KMS-11 (cell line): ENCODE measurements around the gene USP31.

Experiments
- H2AFZ ChIP-seq: fragments of 200-600 bp; sonication (generic); 2 replicates; pipeline ENCODE4 v1.6.1; 2016; ENCODE audit warnings: antibody characterized with exemption, mixed run types, low read depth
- H3K27ac ChIP-seq: fragments of 200-600 bp; sonication (generic); 2 replicates; pipeline ENCODE4 v1.6.1; 2016; ENCODE audit warnings: mild to moderate bottlenecking, mixed run types
- H3K27me3 ChIP-seq: fragments of 200-600 bp; sonication (generic); 2 replicates; pipeline ENCODE4 v1.6.1; 2017; ENCODE audit warnings: mild to moderate bottlenecking, low read depth, mixed run types, moderate library complexity; ENCODE audit not compliant: insufficient read depth
- H3K36me3 ChIP-seq: fragments of 200-600 bp; sonication (generic); 2 replicates; pipeline ENCODE4 v1.6.1; 2017; ENCODE audit warnings: mild to moderate bottlenecking, mixed run types; ENCODE audit not compliant: insufficient read depth
- H3K4me1 ChIP-seq: fragments of 200-600 bp; sonication (generic); 2 replicates; pipeline ENCODE4 v1.6.1; 2016; ENCODE audit warnings: mild to moderate bottlenecking, low read depth, mixed run types; ENCODE audit not compliant: poor library complexity, severe bottlenecking
- H3K4me2 ChIP-seq: fragments of 200-600 bp; sonication (generic); 2 replicates; pipeline ENCODE4 v1.7.0; 2016; ENCODE audit warnings: mild to moderate bottlenecking, mixed run types
- H3K4me3 ChIP-seq: fragments of 200-600 bp; sonication (generic); IDR thresholded peaks from 2 replicates; pipeline ENCODE4 v1.6.1; 2017; ENCODE audit warnings: low read depth, low read length, mixed read lengths; ENCODE audit not compliant: insufficient read depth
- H3K79me2 ChIP-seq: fragments of 200-600 bp; sonication (generic); 2 replicates; pipeline ENCODE4 v1.6.1; 2016; ENCODE audit warnings: low read depth, mixed run types; ENCODE audit not compliant: insufficient read depth
- H3K9ac ChIP-seq: fragments of 200-600 bp; sonication (generic); 2 replicates; pipeline ENCODE4 v1.6.1; 2016; ENCODE audit warnings: mild to moderate bottlenecking, mixed run types
- H4K20me1 ChIP-seq: fragments of 200-600 bp; sonication (generic); 2 replicates; pipeline ENCODE4 v1.6.1; 2016; ENCODE audit warnings: mild to moderate bottlenecking, mixed run types; ENCODE audit not compliant: insufficient read depth
- CTCF ChIP-seq: fragments of 200-600 bp; sonication (generic); conservative IDR thresholded peaks from 2 replicates; pipeline ENCODE4 v1.6.1; 2017; ENCODE audit warnings: low read depth, mild to moderate bottlenecking, antibody characterized with exemption, low read length, moderate library complexity, mixed read lengths

The USP31 gene

DNA sequence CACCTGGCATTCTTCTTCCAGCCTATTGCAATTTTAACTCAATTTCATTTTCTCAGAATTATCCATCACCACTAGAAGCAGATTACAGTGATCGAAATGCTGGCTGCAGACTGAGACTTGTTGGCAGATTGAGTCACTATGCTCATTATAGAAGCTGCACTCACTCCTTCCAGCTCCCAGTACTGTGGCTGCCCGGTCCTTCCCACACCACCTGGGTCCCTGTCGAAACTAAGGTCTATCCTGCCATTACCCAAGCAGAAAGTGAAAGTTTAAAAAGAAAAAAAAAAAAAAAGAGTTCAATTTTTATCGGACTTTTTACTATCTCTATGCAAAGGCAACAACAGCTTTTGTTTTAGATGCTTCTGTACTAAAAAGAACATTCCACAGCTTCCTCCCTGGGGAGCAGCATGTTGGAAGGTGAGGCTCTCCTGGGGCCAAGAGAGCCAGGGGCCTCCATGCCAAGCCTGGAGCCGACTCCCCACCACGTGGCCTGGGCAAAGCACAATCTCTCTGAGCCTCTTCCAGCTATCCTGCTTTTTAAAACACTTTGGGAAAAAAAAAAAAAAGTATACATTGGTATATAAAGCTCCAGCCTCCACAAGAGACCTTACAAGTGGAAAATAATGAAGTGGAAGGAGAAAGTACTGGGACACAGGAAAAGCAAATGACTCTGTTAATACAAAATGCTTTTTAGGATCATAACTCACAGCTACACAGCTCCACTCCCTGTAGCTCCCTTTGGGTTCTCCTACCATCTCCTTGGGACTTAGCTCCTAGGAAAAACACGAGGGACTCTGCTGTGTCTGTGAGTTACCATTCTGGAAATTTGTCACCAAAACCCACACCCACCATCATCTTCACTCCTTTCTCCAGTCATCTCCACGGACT is 77.8 kb downstream of the USP31 start:
- H3K4me2 ChIP-seq = no peak overlapping the region
- H3K36me3 ChIP-seq = peaks cover 3% of the 10 kb centered on the region; the same call in 1 of the 2 replicates
- H2AFZ ChIP-seq = no peak overlapping the region

DNA sequence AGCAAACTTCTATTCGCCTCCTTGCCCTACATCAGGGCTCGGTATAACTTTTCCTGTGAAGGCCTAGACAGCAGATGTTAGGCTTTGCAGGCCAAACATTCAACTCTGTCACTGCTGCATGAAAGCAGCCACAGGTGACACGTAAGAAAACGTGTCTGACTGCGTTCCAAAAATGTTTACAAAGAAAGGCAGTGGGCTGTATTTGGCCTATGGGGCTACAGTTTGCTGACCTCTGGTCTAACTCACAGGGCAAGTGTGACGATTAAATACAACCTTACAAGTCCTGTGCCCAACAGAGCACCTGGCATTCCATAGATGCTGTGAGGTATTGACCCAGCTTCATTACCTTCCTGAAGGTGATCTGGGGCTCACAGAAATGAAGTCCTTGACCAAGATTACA is 79.4 kb downstream of the USP31 start:
- Histone ChIP-seq H3K4me1 (no peaks in the 10 kb centered on the region), H2AFZ (no peak overlapping the region), H3K79me2 (no peaks in the 10 kb centered on the region), H3K27me3 (no peaks in the 10 kb centered on the region), H3K27ac (no peak overlapping the region), H3K4me3 (no peak overlapping the region), H3K9ac (no peak overlapping the region), H3K4me2 (no peak overlapping the region), H4K20me1 (no peaks in the 10 kb centered on the region), H3K36me3 (peaks cover 3% of the 10 kb centered on the region; the same call in 1 of the 2 replicates)
- TF ChIP-seq CTCF = no peak

More for the DNA sequence above, 77.8 kb downstream of the USP31 start:
- no peak overlapping the region for H3K9ac ChIP-seq
- H3K4me3 ChIP-seq = no peak overlapping the region
- no peak overlapping the region for H3K27ac ChIP-seq
- no peaks in the 10 kb centered on the region for H4K20me1 ChIP-seq
- no peak for TF ChIP-seq CTCF
- H3K4me1 ChIP-seq = no peaks in the 10 kb centered on the region
- no peaks in the 10 kb centered on the region for H3K79me2 ChIP-seq
- no peaks in the 10 kb centered on the region for H3K27me3 ChIP-seq

DNA sequence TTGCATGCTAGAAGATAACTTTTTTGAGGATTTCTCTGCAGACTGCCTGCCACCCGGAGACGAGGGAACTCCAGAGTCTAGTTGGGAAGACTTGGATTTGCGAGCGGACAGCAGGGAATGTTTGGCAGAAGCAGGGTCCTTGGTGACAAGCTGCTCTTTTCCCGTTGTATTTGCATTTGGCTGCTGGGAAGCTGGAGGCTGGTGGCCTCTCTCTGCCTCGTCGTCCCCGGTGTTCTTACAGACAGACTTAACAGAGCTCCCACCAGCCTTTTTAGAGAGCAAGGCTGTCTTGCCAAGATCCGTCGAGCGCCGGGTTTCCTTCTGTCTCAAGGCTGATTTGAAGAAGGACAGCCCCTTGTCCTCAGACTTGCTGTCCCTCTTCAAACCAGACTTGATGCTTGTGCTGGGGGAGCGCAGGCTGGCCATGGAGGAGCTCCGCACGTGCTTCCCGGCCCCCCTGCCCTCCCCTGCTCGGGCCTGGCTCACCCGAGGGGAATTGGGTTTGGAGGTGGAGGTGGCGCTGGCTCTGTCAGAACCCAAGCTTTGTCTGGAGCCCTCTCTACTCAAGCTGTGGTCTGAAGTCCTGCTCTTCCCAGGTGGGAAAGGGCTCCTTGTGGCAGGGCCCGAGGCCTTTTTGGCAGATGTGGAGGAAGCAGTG is 81.0 kb downstream of the USP31 start:
- Histone ChIP-seq H2AFZ (no peak overlapping the region), H3K27ac (no peak overlapping the region), H4K20me1 (no peaks in the 10 kb centered on the region), H3K27me3 (no peaks in the 10 kb centered on the region), H3K4me1 (no peaks in the 10 kb centered on the region), H3K4me2 (no peak overlapping the region), H3K79me2 (no peaks in the 10 kb centered on the region), H3K36me3 (peaks cover 3% of the 10 kb centered on the region; the same call in 1 of the 2 replicates), H3K9ac (no peak overlapping the region), H3K4me3 (no peak overlapping the region)
- TF ChIP-seq CTCF = no peak

DNA sequence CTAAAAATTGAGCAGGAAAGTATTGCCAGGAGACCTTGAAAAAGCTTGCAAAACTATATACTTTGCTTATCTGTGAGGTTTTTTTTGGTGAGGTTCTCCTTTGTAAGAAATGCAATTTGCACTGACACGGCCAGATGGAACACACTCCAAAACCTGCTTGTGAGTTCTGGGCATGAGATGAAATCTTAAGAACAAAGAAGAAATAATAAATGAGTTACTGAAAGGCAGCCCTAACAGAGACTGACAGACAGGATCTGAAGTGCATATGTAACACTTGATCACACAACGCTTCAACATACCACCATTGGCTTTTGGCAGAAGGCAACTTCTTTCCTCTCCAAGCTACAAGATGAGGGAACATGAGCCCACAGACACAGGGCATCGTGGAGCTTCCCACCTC is 82.6 kb downstream of the USP31 start:
- Histone ChIP-seq H3K4me3 (no peak overlapping the region), H3K9ac (no peak overlapping the region), H3K27me3 (no peaks in the 10 kb centered on the region), H3K79me2 (no peaks in the 10 kb centered on the region), H3K4me1 (no peaks in the 10 kb centered on the region), H3K36me3 (peaks cover 3% of the 10 kb centered on the region; the same call in 1 of the 2 replicates), H4K20me1 (no peaks in the 10 kb centered on the region), H3K27ac (no peak overlapping the region), H3K4me2 (no peak overlapping the region), H2AFZ (no peak overlapping the region)
- no peak for TF ChIP-seq CTCF
